Fibroblast of lung (primary cell): ENCODE measurements around the gene APH1A. TPM values are rescaled to one million over a fixed set of nuclear protein-coding genes. Genes with fewer than 3 reads are reported as not detected.

ENCODE experiments used
- DNase-seq, 2 donors: peaks; one replicate each; pipeline versions ENCODE4 v3.0.0 to v3.0.0-alpha.2; 2010; ENCODE audit warnings: low read depth in 2 of 2
- H2AFZ ChIP-seq: 2 replicates; pipeline ENCODE4 v1.5.1; 2012; ENCODE audit warnings: low read length, control low read depth, inconsistent platforms
- H3K27ac ChIP-seq: 2 replicates; pipeline ENCODE4 v1.5.1; 2011; ENCODE audit warnings: low read length, control low read depth; ENCODE audit not compliant: insufficient read depth
- H3K27me3 ChIP-seq: 2 replicates; pipeline ENCODE4 v1.5.1; 2011; ENCODE audit warnings: mild to moderate bottlenecking, low read length; ENCODE audit not compliant: control insufficient read depth, insufficient read depth
- H3K36me3 ChIP-seq: 2 replicates; pipeline ENCODE4 v1.5.1; 2011; ENCODE audit warnings: low read length; ENCODE audit not compliant: control insufficient read depth, insufficient read depth
- H3K4me1 ChIP-seq: 2 replicates; pipeline ENCODE4 v1.5.1; 2011; ENCODE audit warnings: low read length; ENCODE audit not compliant: control insufficient read depth, insufficient read depth; ENCODE audit errors: extremely low read depth
- H3K4me2 ChIP-seq: 2 replicates; pipeline ENCODE4 v1.5.1; 2011; ENCODE audit warnings: low read length, control low read depth; ENCODE audit not compliant: insufficient read depth; ENCODE audit errors: extremely low read depth
- H3K4me3 ChIP-seq, 4 experiments: fragments of 200-600 bp in 1 of 4; sonication (generic) in 1 of 4; replicated peaks in 1 of 4; 2 replicates each; pipeline ENCODE4 v1.5.1; 2011 to 2016; ENCODE audit warnings: low read length in 4 of 4, low read depth in 3 of 4, mild to moderate bottlenecking in 3 of 4, control low read depth in 2 of 4, inconsistent platforms in 1 of 4, mixed read lengths in 1 of 4; ENCODE audit not compliant: insufficient read depth in 1 of 4; ENCODE audit errors: control extremely low read depth in 1 of 4
- H3K79me2 ChIP-seq: 2 replicates; pipeline ENCODE4 v1.5.1; 2012; ENCODE audit warnings: mild to moderate bottlenecking, low read length, inconsistent platforms; ENCODE audit not compliant: control insufficient read depth, insufficient read depth
- H3K9ac ChIP-seq: 2 replicates; pipeline ENCODE4 v1.5.1; 2011; ENCODE audit warnings: mild to moderate bottlenecking, low read length, control low read depth; ENCODE audit not compliant: insufficient read depth
- H3K9me3 ChIP-seq: 2 replicates; pipeline ENCODE4 v1.5.1; 2012; ENCODE audit warnings: low read depth, low read length; ENCODE audit not compliant: control insufficient read depth, insufficient read depth
- H4K20me1 ChIP-seq: 2 replicates; pipeline ENCODE4 v1.5.1; 2011; ENCODE audit warnings: low read length; ENCODE audit not compliant: control insufficient read depth, insufficient read depth; ENCODE audit errors: extremely low read depth
- CTCF ChIP-seq, 2 donors: IDR thresholded peaks in 1 of 2; conservative IDR thresholded peaks in 1 of 2; 1 replicate in 1 of 2; 2 replicates in 1 of 2; pipeline ENCODE4 v1.5.1; 2011 to 2012; ENCODE audit warnings: low read length in 2 of 2, control low read depth in 1 of 2, inconsistent platforms in 1 of 2, low read depth in 1 of 2, mild to moderate bottlenecking in 1 of 2
- EZH2 ChIP-seq: IDR thresholded peaks from 2 replicates; pipeline ENCODE4 v1.5.1; 2012; ENCODE audit warnings: low read length, control low read depth, mild to moderate bottlenecking; ENCODE audit errors: missing control alignments
- polyA plus RNA-seq, 2 donors: library from polyadenylated mRNA; depleted of rRNA in 1 of 2; stranded (reverse) in 1 of 2; unstranded in 1 of 2; fragments of >200 nt; gene quantifications; 2 replicates each; pipeline ENCODE4 v1.2.1, GENCODE V29; 2011 to 2012; ENCODE audit warnings: missing spikeins in 1 of 2
- total RNA-seq: library from RNA; depleted of rRNA; stranded (reverse); fragments of >200 nt; gene quantifications from 2 replicates; pipeline ENCODE4 v1.2.1, GENCODE V29; 2014

The APH1A gene
- total and polyA plus RNA-seq, 2 donors (not counting 1 experiment from before 2014, with no cell fraction given) = 81.4 to 125 TPM

DNA sequence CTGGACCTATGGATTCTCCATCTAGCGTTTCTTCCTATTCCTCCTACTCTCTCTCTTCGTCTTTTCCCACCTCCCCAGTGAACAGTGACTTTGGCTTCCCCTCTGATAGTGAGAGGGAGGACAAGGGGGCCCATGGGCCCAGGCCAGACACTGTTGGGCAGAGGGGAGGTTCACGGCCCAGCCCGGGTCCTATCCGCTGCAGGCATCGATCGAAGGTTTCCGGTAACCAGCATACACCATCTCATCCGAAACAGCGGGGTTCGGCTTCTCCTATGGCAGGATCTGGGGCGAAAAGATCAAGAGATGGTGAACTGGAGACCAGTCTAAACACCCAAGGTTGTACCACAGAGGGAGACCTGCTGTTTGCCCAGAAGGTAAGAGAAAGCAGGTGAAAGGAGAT, 14.4 kb upstream of the APH1A start:
- Histone ChIP-seq H3K27ac (no peak overlapping the region), H3K9me3 (no peaks in the 10 kb centered on the region), H3K4me2 (peak overlapping the region; percentile 90), H2AFZ (no peak overlapping the region), H3K36me3 (no peaks in the 10 kb centered on the region), H4K20me1 (no peaks in the 10 kb centered on the region), H3K4me3 (peak overlapping the region; percentile 49 to 89 (median 72)), H3K79me2 (no peaks in the 10 kb centered on the region), H3K9ac (no peak overlapping the region), H3K27me3 (no peaks in the 10 kb centered on the region), H3K4me1 (peaks cover 4% of the 10 kb centered on the region)
- TF ChIP-seq EZH2 (no peak), CTCF (conservative IDR thresholded peaks at IDR 0.05 in 1 of 2, IDR thresholded peaks at IDR 0.05 in 1 of 2; ENCODE audit: low read depth in 1 of 2, low read length in 2 of 2) (no peak)
- DNase-seq = no peak

DNA sequence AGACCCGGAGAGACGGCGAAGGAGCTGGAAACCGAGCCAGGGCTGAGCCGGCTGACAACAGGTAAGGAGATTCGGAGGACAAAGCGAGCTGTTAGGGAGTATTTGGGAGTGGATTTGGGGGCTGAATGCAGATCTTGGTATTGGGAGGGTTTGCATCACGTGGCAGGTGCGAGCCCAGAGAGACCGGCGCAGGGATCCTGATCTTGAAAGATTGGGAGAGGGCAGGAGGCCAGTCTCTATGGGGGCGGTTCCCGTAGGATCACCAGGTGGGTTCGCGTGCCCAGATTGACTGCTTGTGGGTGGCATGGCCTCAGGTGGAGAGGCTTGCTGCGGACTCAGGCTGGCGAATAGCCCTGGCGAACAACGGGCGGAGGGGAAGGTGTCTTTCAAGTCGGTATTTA, 13.7 kb upstream of the APH1A start:
- H4K20me1 ChIP-seq = no peaks in the 10 kb centered on the region
- no peaks in the 10 kb centered on the region for H3K27me3 ChIP-seq
- TF ChIP-seq EZH2 = no peak
- H3K4me1 ChIP-seq = peaks cover 4% of the 10 kb centered on the region
- peak overlapping the region; percentile 64 for H2AFZ ChIP-seq
- peak overlapping the region; percentile 78 for H3K27ac ChIP-seq
- H3K79me2 ChIP-seq = no peaks in the 10 kb centered on the region
- H3K9ac ChIP-seq = peak overlapping the region; percentile 64
- peak overlapping the region; percentile 49 to 89 (median 72) for H3K4me3 ChIP-seq
- DNase-seq = no peak
- H3K4me2 ChIP-seq = peak overlapping the region; percentile 90
- H3K9me3 ChIP-seq = no peaks in the 10 kb centered on the region
- H3K36me3 ChIP-seq = no peaks in the 10 kb centered on the region

- peak within 1 kb of the TSS; percentile 76 for H3K9ac ChIP-seq
- H3K9me3 ChIP-seq = no peaks in the 10 kb centered on the region
- no peaks in the 10 kb centered on the region for H4K20me1 ChIP-seq
- H3K27me3 ChIP-seq = no peaks in the 10 kb centered on the region
- H3K4me3 ChIP-seq = peak within 1 kb of the TSS; percentile 67 to 89 (median 76)
- peak within 1 kb of the TSS; percentile 90 for H2AFZ ChIP-seq
- peak within 1 kb of the TSS; percentile 93 for H3K27ac ChIP-seq
- H3K79me2 ChIP-seq = no peaks in the 10 kb centered on the region
- no peaks in the 10 kb centered on the region for H3K36me3 ChIP-seq
- TF ChIP-seq CTCF (conservative IDR thresholded peaks at IDR 0.05 in 1 of 2, IDR thresholded peaks at IDR 0.05 in 1 of 2; ENCODE audit: low read depth in 1 of 2, low read length in 2 of 2) = no peak
- TF ChIP-seq EZH2 = no peak
- DNase-seq = peak; percentile 99 to 100
- peaks cover 4% of the 10 kb centered on the region for H3K4me1 ChIP-seq
- peak within 1 kb of the TSS; percentile 98 for H3K4me2 ChIP-seq
These were observed 13.1 kb upstream of the APH1A start, which contains the start of gene CIART for GRCh38 chr1:150281758-150282557. Gene CIART, plus strand, starts transcription at chr1:150282554. Its CDS starts 714 bp downstream, at chr1:150283268.
